DND-41 (cell line): ENCODE results near the gene HOXD12.
A peak's percentile ranks its signal among the peaks of the same experiment; 100 is the strongest.

ENCODE experiments used
- ATAC-seq: fragments of 200-7000 bp; cut with Tn5 transposase; 3 replicates; pipeline ENCODE4 v1.9.1; 2021; ENCODE audit warnings: low read depth; ENCODE audit not compliant: insufficient read depth
- DNase-seq: peaks from one replicate; pipeline ENCODE4 v3.0.0-alpha.2; 2020
- H2AFZ ChIP-seq: 2 replicates; pipeline ENCODE4 v1.6.0; 2012; ENCODE audit warnings: low read depth, low read length
- H3K27ac ChIP-seq: 2 replicates; pipeline ENCODE4 v1.5.1; 2012; ENCODE audit warnings: low read length, inconsistent platforms
- H3K27me3 ChIP-seq: fragments of 200-600 bp; sonication (generic); 2 replicates; pipeline ENCODE4 v1.6.0; 2012; ENCODE audit warnings: low read length, mild to moderate bottlenecking, inconsistent platforms; ENCODE audit not compliant: insufficient read depth, poor library complexity
- H3K36me3 ChIP-seq: 2 replicates; pipeline ENCODE4 v1.5.1; 2012; ENCODE audit warnings: low read length, inconsistent platforms; ENCODE audit not compliant: insufficient read depth
- H3K4me1 ChIP-seq: 2 replicates; pipeline ENCODE4 v1.5.1; 2012; ENCODE audit warnings: mild to moderate bottlenecking, low read length; ENCODE audit not compliant: insufficient read depth
- H3K4me2 ChIP-seq: 2 replicates; pipeline ENCODE4 v1.6.0; 2012; ENCODE audit warnings: mild to moderate bottlenecking, moderate library complexity, low read length, inconsistent platforms; ENCODE audit not compliant: insufficient read depth
- H3K4me3 ChIP-seq, 2 experiments: fragments of 200-600 bp in 1 of 2; shearing (Covaris generic) in 1 of 2; 2 replicates each; pipeline ENCODE4 v1.5.1; 2012 to 2016; ENCODE audit warnings: inconsistent platforms in 2 of 2, low read length in 2 of 2, mild to moderate bottlenecking in 2 of 2, low read depth in 1 of 2, moderate library complexity in 1 of 2
- H3K79me2 ChIP-seq: 2 replicates; pipeline ENCODE4 v1.6.0; 2012; ENCODE audit warnings: low read length, inconsistent platforms; ENCODE audit not compliant: insufficient read depth
- H3K9ac ChIP-seq: 2 replicates; pipeline ENCODE4 v1.6.0; 2012; ENCODE audit warnings: low read depth, mild to moderate bottlenecking, inconsistent platforms, low read length, moderate library complexity
- H3K9me3 ChIP-seq: 2 replicates; pipeline ENCODE4 v1.5.1; 2012; ENCODE audit warnings: low read length, moderate library complexity, mild to moderate bottlenecking, inconsistent platforms; ENCODE audit not compliant: insufficient read depth, severe bottlenecking
- H4K20me1 ChIP-seq: 2 replicates; pipeline ENCODE4 v1.6.0; 2012; ENCODE audit warnings: low read length; ENCODE audit not compliant: insufficient read depth
- CTCF ChIP-seq: IDR thresholded peaks from 2 replicates; pipeline ENCODE4 v1.5.1; 2012; ENCODE audit warnings: borderline replicate concordance, low read length, moderate library complexity, mild to moderate bottlenecking; ENCODE audit not compliant: poor library complexity, severe bottlenecking; ENCODE audit errors: extremely low read depth
- EZH2 ChIP-seq: IDR thresholded peaks from 3 replicates; pipeline ENCODE4 v1.6.1; 2012; ENCODE audit warnings: borderline replicate concordance, low read depth, mild to moderate bottlenecking, moderate library complexity, low read length, inconsistent platforms; ENCODE audit not compliant: severe bottlenecking

HOXD12 gene

GRCh38 chr2:176087330-176088047, 12.1 kb upstream of the HOXD12 start:
- Histone ChIP-seq H3K27ac (no peak overlapping the region), H3K9me3 (no peaks in the 10 kb centered on the region), H2AFZ (no peak overlapping the region; the same call in 1 of the 2 replicates), H3K4me1 (peaks cover 9% of the 10 kb centered on the region), H3K4me2 (no peak overlapping the region), H3K36me3 (no peaks in the 10 kb centered on the region), H3K79me2 (no peaks in the 10 kb centered on the region), H3K4me3 (no peak overlapping the region), H3K27me3 (no peaks in the 10 kb centered on the region), H4K20me1 (no peaks in the 10 kb centered on the region), H3K9ac (no peak overlapping the region)
- ATAC-seq (no peak), DNase-seq (no peak)
- no peak for TF ChIP-seq CTCF
- TF ChIP-seq EZH2, result no peak

GRCh38 chr2:176088048-176088936, 11.3 kb upstream of the HOXD12 start:
- Histone ChIP-seq H3K9me3 (no peaks in the 10 kb centered on the region), H3K36me3 (no peaks in the 10 kb centered on the region), H3K9ac (no peak overlapping the region), H2AFZ (peak overlapping the region; percentile 41), H3K4me3 (no peak overlapping the region), H3K27ac (no peak overlapping the region), H3K79me2 (peaks cover 3% of the 10 kb centered on the region), H3K4me1 (peaks cover 11% of the 10 kb centered on the region), H3K27me3 (no peaks in the 10 kb centered on the region), H3K4me2 (peak overlapping the region; percentile 36; the same call in 1 of the 2 replicates), H4K20me1 (no peaks in the 10 kb centered on the region)
- ATAC-seq, result peak; percentile 69
- peak; percentile 65 for DNase-seq
- TF ChIP-seq CTCF (peak; percentile 77), EZH2 (no peak)

GRCh38 chr2:176088937-176089842, 10.4 kb upstream of the HOXD12 start:
- H4K20me1 ChIP-seq, result no peaks in the 10 kb centered on the region
- ATAC-seq (no peak), DNase-seq (no peak)
- H3K4me1 ChIP-seq, result peaks cover 20% of the 10 kb centered on the region
- no peak overlapping the region for H3K9ac ChIP-seq
- no peaks in the 10 kb centered on the region for H3K36me3 ChIP-seq
- no peak overlapping the region for H3K4me3 ChIP-seq
- no peaks in the 10 kb centered on the region for H3K9me3 ChIP-seq
- TF ChIP-seq CTCF (no peak), EZH2 (no peak)
- no peak overlapping the region for H3K27ac ChIP-seq
- peaks cover 12% of the 10 kb centered on the region for H3K79me2 ChIP-seq
- no peaks in the 10 kb centered on the region for H3K27me3 ChIP-seq
- no peak overlapping the region for H2AFZ ChIP-seq
- H3K4me2 ChIP-seq, result no peak overlapping the region
